Endodermal cell (in vitro differentiated cells): ENCODE data around the gene TMEM158. TPM values are rescaled to one million over a fixed set of nuclear protein-coding genes. Genes with fewer than 3 reads are reported as not detected.

Experiments used
- DNase-seq: peaks from one replicate; pipeline ENCODE4 v3.0.0-alpha.2; 2017
- H3K27ac ChIP-seq: 2 replicates; pipeline ENCODE4 v1.5.1; 2013; ENCODE audit warnings: mild to moderate bottlenecking, low read depth, low read length, moderate library complexity
- H3K27me3 ChIP-seq: 2 replicates; pipeline ENCODE4 v1.6.1; 2013; ENCODE audit warnings: mild to moderate bottlenecking, low read length, moderate library complexity; ENCODE audit not compliant: insufficient read depth, control insufficient read depth, poor library complexity, severe bottlenecking
- H3K36me3 ChIP-seq: 2 replicates; pipeline ENCODE4 v1.7.0; 2013; ENCODE audit warnings: mild to moderate bottlenecking, low read length, moderate library complexity; ENCODE audit not compliant: control insufficient read depth, insufficient read depth
- H3K4me1 ChIP-seq: one replicate; pipeline ENCODE4 v1.7.0; 2013; ENCODE audit warnings: low read length; ENCODE audit not compliant: control insufficient read depth, insufficient read depth
- H3K4me3 ChIP-seq: 2 replicates; pipeline ENCODE4 v1.5.1; 2013; ENCODE audit warnings: mild to moderate bottlenecking, low read length, moderate library complexity
- H3K9ac ChIP-seq: 2 replicates; pipeline ENCODE4 v1.6.1; 2013; ENCODE audit warnings: mild to moderate bottlenecking, low read length, moderate library complexity; ENCODE audit not compliant: poor library complexity, severe bottlenecking; ENCODE audit errors: extremely low read depth
- H3K9me3 ChIP-seq: 2 replicates; pipeline ENCODE4 v1.6.1; 2013; ENCODE audit warnings: mild to moderate bottlenecking, low read length, moderate library complexity; ENCODE audit not compliant: control insufficient read depth
- H3K27ac Mint-ChIP-seq: 2 replicates; pipeline ENCODE4 v1.8.0; 2020; ENCODE audit warnings: mixed read lengths
- H3K27me3 Mint-ChIP-seq: 2 replicates; pipeline ENCODE4 v1.8.0; 2021; ENCODE audit warnings: mild to moderate bottlenecking, mixed read lengths; ENCODE audit not compliant: insufficient read depth
- H3K36me3 Mint-ChIP-seq: 2 replicates; pipeline ENCODE4 v1.8.0; 2020; ENCODE audit warnings: low read depth, mixed read lengths
- H3K4me1 Mint-ChIP-seq: 2 replicates; pipeline ENCODE4 v1.8.0; 2020; ENCODE audit warnings: mixed read lengths
- H3K4me3 Mint-ChIP-seq: 2 replicates; pipeline ENCODE4 v1.8.0; 2020; ENCODE audit warnings: mild to moderate bottlenecking, moderate library complexity, mixed read lengths
- H3K9me3 Mint-ChIP-seq: 2 replicates; pipeline ENCODE4 v1.8.0; 2020; ENCODE audit warnings: mild to moderate bottlenecking, mixed read lengths
- whole genome bisulfite sequencing, 2 experiments: methylation state at CpG; one replicate each; pipeline versions ENCODE4 v1.1.5 to v1.1.7; 2013; ENCODE audit warnings: missing lambda C conversion rate in 2 of 2, mixed read lengths in 1 of 2; ENCODE audit not compliant: insufficient coverage in 1 of 2, insufficient read length in 1 of 2; 5-methylcytosine and 5-hydroxymethylcytosine counted together
- total RNA-seq, 2 donors: library from RNA; stranded (reverse); fragmentation: NEBNext Ultra II Directional in 1 of 2; extraction: Animal tissue kit (Norgen Biotek cat#: 25700) in 1 of 2; gene quantifications; 2 replicates in 1 of 2; 3 replicates in 1 of 2; pipeline ENCODE4 v1.2.1, GENCODE V29; 2021
- TF ChIP-seq, protein P1 (sequence below): fragments of 200-600 bp; sonication (generic); conservative IDR thresholded peaks from 2 replicates; pipeline ENCODE4 v1.5.0; 2021; ENCODE audit warnings: antibody characterized with exemption, mild to moderate bottlenecking

Gene TMEM158
- total RNA-seq, 2 donors from 2014 or later: 0.31 to 5.5 TPM

DNA sequence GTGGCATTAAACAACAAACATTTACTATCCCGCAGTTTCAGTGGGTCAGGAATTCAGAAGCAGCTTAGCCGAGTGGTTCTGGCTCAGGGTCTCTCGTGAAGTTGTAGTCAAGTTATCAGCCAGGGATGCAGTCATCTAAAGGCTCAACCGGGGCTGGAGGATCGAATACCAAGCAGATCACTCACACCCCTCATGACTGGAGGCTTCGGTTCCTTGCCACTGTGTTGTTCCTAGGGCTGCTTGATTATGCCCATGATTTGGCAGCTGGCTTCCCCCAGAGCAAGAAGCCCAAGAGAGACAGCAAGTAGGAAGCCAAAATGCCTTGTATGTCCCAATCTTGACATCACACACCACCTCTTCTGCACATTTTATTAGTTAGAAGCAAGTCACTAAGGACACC is 46.0 kb downstream of the TMEM158 start:
- H3K9me3 Mint-ChIP-seq: no peaks in the 10 kb centered on the region
- Histone ChIP-seq H3K27me3 (no peaks in the 10 kb centered on the region), H3K27ac (no peak overlapping the region), H3K9ac (no peak overlapping the region), H3K4me3 (no peak overlapping the region), H3K9me3 (no peaks in the 10 kb centered on the region), H3K4me1 (peaks cover 4% of the 10 kb centered on the region), H3K36me3 (no peaks in the 10 kb centered on the region)
- peaks cover 21% of the 10 kb centered on the region for H3K27me3 Mint-ChIP-seq
- TF ChIP-seq, protein P1, sequence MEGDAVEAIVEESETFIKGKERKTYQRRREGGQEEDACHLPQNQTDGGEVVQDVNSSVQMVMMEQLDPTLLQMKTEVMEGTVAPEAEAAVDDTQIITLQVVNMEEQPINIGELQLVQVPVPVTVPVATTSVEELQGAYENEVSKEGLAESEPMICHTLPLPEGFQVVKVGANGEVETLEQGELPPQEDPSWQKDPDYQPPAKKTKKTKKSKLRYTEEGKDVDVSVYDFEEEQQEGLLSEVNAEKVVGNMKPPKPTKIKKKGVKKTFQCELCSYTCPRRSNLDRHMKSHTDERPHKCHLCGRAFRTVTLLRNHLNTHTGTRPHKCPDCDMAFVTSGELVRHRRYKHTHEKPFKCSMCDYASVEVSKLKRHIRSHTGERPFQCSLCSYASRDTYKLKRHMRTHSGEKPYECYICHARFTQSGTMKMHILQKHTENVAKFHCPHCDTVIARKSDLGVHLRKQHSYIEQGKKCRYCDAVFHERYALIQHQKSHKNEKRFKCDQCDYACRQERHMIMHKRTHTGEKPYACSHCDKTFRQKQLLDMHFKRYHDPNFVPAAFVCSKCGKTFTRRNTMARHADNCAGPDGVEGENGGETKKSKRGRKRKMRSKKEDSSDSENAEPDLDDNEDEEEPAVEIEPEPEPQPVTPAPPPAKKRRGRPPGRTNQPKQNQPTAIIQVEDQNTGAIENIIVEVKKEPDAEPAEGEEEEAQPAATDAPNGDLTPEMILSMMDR: no peak
- no peaks in the 10 kb centered on the region for H3K36me3 Mint-ChIP-seq
- no peak overlapping the region for H3K27ac Mint-ChIP-seq
- DNase-seq: no peak
- H3K4me1 Mint-ChIP-seq: peaks cover 8% of the 10 kb centered on the region
- 89 to 92% methylated on average over 4 to 6 of the region's 6 CpGs for WGBS, 2 experiments
- H3K4me3 Mint-ChIP-seq: no peak overlapping the region

DNA sequence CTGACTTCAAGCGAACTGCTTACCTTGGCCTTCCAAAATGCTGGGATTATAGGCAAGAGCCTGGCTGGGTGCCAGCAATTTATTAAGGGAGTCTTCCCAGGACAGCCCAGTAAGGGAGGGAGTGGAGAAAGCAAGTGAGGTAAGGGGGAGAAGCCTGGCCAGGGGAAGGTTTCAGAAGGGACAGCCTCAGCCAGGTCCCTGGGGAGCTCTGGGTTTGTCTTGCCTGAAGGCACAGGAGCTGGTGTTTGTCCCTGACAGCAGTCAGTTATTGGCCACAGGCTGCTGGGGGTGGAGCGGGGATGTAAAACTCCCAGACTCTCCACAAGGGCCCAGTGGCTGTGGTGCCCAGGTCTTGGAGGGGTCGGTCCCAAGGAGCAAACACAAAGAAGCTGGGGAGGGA is 46.9 kb downstream of the TMEM158 start:
- no peaks in the 10 kb centered on the region for H3K9me3 ChIP-seq
- Mint-ChIP-seq H3K27ac (no peak overlapping the region), H3K9me3 (no peaks in the 10 kb centered on the region), H3K4me3 (no peak overlapping the region), H3K27me3 (peaks cover 17% of the 10 kb centered on the region), H3K36me3 (no peaks in the 10 kb centered on the region), H3K4me1 (peaks cover 8% of the 10 kb centered on the region)
- peaks cover 4% of the 10 kb centered on the region for H3K4me1 ChIP-seq
- DNase-seq: no peak
- no peak overlapping the region for H3K4me3 ChIP-seq
- H3K36me3 ChIP-seq: no peaks in the 10 kb centered on the region
- WGBS, 2 experiments: 82 to 84% methylated on average over 3 of the region's 3 CpGs
- TF ChIP-seq, protein P1: no peak
- H3K27ac ChIP-seq: no peak overlapping the region
- H3K27me3 ChIP-seq: no peaks in the 10 kb centered on the region
- no peak overlapping the region for H3K9ac ChIP-seq

DNA sequence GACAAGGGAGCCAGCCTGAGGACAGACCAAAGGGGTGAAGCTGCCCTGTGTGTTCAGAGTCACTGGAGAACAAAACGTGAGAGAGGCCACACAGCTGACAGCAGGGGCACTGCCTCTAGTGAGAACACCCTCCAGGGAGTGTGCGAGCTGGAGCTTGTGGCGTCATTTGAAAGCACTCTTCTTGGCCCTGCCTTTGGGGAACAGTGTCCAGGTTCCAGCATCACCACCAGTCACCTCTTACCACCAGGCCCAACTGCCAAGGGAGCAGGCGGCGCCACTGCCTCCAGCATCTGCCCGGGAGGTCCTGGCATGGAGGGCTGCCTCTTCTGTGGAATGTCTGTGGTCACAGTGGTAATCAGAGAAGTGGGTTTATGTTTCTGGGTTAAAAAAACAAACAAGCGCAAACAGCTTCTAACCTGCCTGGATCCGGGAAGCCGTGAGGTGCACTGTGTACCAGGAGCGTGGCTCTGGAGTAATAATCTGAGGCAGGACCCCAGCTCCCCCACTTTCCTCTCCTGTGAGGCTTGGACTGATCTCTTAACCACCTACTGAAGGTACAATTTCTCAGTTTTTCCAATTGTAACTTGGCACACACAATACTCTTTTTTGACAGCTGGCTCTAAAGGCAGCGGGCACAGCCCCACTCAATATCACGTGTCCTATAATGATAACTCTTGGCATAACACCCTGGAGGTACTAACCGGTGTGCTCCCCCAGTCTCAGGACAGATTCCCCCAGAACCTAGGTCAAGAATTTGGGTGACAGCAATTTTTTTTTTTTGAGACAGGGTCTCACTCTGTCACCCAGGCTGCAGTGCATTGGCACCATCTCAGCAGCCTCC is 47.7 kb downstream of the TMEM158 start:
- H3K36me3 ChIP-seq: no peaks in the 10 kb centered on the region
- no peaks in the 10 kb centered on the region for H3K36me3 Mint-ChIP-seq
- no peak overlapping the region for H3K4me3 Mint-ChIP-seq
- H3K4me1 Mint-ChIP-seq: peaks cover 8% of the 10 kb centered on the region
- H3K4me1 ChIP-seq: peaks cover 4% of the 10 kb centered on the region
- no peaks in the 10 kb centered on the region for H3K9me3 Mint-ChIP-seq
- H3K27me3 ChIP-seq: no peaks in the 10 kb centered on the region
- no peaks in the 10 kb centered on the region for H3K9me3 ChIP-seq
- H3K27ac Mint-ChIP-seq: no peak overlapping the region
- DNase-seq: no peak
- TF ChIP-seq, protein P1: no peak
- H3K27me3 Mint-ChIP-seq: peaks cover 13% of the 10 kb centered on the region
- H3K9ac ChIP-seq: no peak overlapping the region
- WGBS, 2 experiments: 91 to 93% methylated on average over 8 to 13 of the region's 13 CpGs
- no peak overlapping the region for H3K27ac ChIP-seq
- H3K4me3 ChIP-seq: no peak overlapping the region
